HEK293T (cell line): ENCODE results near the gene LRWD1.

Experiments used
- BHLHE40 ChIP-seq: fragments of 450-650 bp; IDR thresholded peaks from 2 replicates; pipeline ENCODE4 v1.6.1; 2016; ENCODE audit warnings: mild to moderate bottlenecking, moderate library complexity, borderline replicate concordance
- ELF4 ChIP-seq: fragments of 450-650 bp; IDR thresholded peaks from 2 replicates; pipeline ENCODE4 v1.6.1; 2017; ENCODE audit warnings: antibody characterized with exemption
- FOXA1 ChIP-seq: fragments of 450-650 bp; IDR thresholded peaks from 2 replicates; pipeline ENCODE4 v1.6.1; 2016; ENCODE audit warnings: mild to moderate bottlenecking
- FOXK2 ChIP-seq: fragments of 450-650 bp; IDR thresholded peaks from 2 replicates; pipeline ENCODE4 v1.6.1; 2016; ENCODE audit warnings: mild to moderate bottlenecking
- HDGF ChIP-seq: fragments of 450-650 bp; IDR thresholded peaks from 2 replicates; pipeline ENCODE4 v1.6.1; 2017; ENCODE audit warnings: antibody characterized with exemption, borderline replicate concordance
- NFRKB ChIP-seq: fragments of 450-650 bp; IDR thresholded peaks from 2 replicates; pipeline ENCODE4 v1.6.1; 2016; ENCODE audit warnings: mild to moderate bottlenecking, moderate library complexity
- SP1 ChIP-seq: fragments of 450-650 bp; IDR thresholded peaks from 2 replicates; pipeline ENCODE4 v1.6.1; 2017
- TARDBP ChIP-seq: fragments of 450-650 bp; IDR thresholded peaks from 2 replicates; pipeline ENCODE4 v1.6.1; 2016
- ZNF384 ChIP-seq: fragments of 450-650 bp; IDR thresholded peaks from 2 replicates; pipeline ENCODE4 v1.6.1; 2016
- TF ChIP-seq, protein P1 (sequence below): fragments of 450-650 bp; IDR thresholded peaks from 2 replicates; pipeline ENCODE4 v1.6.1; 2016

DNA sequence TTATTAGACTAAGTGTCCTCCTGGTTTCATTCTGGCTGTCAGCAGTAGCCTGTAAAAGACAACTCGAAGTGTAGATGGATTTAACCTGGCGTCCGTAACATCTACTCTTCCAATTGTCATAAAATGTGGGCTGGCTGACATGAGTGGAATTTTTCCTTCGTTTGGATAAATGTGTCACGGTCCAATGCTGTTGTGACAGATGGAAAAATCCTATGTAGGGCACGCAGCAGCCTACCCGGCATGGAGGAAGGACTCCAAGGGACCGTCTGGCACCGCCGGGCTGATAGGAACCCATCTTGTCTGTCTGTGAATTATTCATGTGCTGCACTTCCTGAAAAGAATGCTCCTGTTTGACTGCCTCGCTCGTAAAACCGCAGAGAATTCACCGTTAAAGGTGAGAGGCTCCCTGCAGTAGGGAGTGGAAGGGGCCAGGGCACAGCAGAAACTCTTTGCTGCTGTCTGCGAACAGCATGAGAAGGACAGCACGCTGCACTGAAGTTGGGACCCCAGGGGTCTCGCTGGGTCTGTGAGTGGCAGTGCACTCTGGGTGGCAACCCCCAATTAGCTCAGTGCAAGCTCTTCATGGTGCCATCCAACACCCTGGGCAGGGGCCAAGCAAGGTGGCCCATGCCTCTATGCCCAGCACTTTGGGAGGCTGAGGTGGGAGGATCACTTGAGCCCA, 33.0 kb upstream of the LRWD1 start:
- TF ChIP-seq BHLHE40 (no peak), FOXA1 (no peak), SP1 (no peak), NFRKB (no peak), TARDBP (no peak), FOXK2 (no peak), ZNF384 (no peak), ELF4 (no peak), HDGF (no peak)
- TF ChIP-seq, protein P1, sequence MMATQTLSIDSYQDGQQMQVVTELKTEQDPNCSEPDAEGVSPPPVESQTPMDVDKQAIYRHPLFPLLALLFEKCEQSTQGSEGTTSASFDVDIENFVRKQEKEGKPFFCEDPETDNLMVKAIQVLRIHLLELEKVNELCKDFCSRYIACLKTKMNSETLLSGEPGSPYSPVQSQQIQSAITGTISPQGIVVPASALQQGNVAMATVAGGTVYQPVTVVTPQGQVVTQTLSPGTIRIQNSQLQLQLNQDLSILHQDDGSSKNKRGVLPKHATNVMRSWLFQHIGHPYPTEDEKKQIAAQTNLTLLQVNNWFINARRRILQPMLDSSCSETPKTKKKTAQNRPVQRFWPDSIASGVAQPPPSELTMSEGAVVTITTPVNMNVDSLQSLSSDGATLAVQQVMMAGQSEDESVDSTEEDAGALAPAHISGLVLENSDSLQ, result no peak
